AML-193 (cell line): Measurements from ENCODE around the gene NPIPA2.
"Not testable (repeated sequence)": the region's sequence is repeated elsewhere in the genome, so short reads cannot be mapped to it uniquely, and the experiment has no call there.

Source experiments
- DNase-seq, 2 experiments: peaks; one replicate each; lab custom pipeline; 2025; lab: John Stamatoyannopoulos, UW

Gene NPIPA2

DNA sequence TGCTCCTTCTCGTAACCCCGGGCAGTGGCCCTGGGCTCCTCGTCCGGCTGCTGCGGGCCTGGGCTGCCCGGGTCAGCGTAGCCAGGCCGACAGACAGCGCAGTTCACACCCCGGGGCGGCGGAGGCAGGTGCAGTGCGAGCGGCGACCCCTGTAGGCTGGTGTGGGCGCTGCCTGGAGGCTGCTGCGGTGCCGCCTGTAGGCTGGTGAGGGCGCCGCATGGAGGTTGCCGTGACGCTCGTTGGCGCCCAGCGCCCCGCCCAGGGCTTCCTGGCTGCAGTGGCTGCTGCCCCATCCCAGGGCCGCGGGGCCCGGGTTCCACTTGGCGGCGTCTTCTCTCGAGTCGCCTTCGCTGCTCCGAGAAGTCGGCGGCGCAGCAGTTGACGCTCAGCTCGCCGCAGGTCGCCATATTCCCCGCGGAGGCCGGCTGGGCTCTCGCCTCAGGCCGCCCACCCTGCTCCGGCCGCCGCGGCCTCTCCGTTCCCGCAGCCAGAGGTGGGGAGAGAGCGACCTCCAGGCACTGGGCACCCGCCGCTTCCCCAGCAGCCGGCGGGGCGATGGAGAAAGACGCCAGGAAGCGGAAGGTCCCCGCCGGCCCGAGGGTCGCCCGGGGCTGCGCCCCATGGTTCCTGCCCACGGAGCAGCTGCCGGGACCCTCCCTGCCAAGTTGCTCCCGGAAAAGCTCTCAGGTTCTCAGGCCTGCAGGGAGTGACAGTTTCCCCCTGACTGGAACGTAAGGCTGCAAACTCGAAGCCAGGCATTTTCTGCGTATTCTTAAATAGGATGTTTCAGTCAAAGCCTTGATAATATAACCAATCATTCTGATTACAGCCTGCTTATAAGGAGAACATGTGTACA lies at the start of gene NPIPA2:
Gene NPIPA2, plus strand, starts transcription at position 261 of the 856 bp plus-strand sequence. CDS start 5,533 bp downstream, outside the sequence.
- DNase-seq = not testable (repeated sequence)

DNA sequence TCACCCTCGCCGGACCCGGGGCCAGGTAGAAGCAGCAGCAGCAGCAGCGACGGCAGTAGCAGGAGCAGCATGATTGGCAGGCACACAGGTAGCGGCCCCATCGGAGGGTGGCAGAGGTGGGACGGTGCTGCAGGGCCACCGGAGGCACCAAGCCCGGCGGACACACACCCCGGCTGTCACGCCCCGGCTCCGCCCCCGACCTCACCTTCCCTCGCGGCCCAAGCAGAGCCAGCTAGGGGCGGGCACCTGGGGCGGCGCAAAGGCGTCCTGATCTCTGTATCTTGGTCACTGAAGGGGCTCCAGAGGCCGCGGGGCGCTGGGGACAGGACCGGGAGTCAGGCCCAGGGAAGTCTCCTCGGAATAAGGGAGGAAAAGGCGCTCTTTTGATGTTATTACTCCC lies 48.2 kb upstream of the NPIPA2 start, which contains the start of gene PLA2G10:
Gene PLA2G10, minus strand, starts transcription at position 180 of the 400 bp plus-strand sequence. Its CDS starts 79 bp downstream, at position 101.
- DNase-seq = not testable (repeated sequence)

DNA sequence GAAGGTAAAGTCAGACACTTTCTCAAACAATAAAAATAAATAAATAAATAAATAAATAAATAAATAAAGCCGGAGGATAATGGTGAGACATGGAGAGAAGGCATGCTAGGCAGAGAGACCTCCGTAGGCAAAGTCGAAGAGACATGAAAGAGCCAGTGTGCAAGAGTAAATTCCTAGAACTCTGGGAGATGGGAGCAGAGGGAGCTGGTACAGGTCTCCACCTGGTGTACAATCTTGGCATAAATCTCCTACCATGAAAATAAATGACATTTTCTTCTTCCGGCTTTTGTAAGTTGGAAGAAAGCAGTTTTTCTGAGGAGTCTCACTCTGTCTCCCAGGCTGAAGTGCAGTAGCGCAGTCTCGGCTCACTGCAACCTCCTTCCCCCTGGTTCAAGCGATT lies 40.5 kb upstream of the NPIPA2 start:
- DNase-seq = not testable (repeated sequence)

DNA sequence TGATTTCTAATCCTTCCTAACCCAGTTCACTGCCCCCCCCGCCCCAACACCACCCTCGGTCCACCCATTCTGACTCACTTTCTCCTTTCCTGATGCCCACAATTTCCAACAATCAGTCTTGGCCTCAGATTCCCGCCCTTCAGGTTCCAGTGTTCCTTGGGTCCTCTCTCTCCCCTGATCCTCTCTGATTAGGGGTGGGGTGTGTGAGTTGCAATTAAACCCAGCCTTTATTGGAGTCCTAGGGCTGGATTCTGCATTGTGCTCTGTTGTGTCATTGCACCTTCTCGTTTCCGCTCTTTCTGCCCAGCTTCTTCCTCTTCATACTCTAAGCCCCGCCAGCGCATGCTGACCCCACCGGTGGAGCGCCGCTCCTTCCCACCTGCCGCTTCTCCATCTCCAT lies 39.7 kb upstream of the NPIPA2 start:
- not testable (repeated sequence) for DNase-seq

DNA sequence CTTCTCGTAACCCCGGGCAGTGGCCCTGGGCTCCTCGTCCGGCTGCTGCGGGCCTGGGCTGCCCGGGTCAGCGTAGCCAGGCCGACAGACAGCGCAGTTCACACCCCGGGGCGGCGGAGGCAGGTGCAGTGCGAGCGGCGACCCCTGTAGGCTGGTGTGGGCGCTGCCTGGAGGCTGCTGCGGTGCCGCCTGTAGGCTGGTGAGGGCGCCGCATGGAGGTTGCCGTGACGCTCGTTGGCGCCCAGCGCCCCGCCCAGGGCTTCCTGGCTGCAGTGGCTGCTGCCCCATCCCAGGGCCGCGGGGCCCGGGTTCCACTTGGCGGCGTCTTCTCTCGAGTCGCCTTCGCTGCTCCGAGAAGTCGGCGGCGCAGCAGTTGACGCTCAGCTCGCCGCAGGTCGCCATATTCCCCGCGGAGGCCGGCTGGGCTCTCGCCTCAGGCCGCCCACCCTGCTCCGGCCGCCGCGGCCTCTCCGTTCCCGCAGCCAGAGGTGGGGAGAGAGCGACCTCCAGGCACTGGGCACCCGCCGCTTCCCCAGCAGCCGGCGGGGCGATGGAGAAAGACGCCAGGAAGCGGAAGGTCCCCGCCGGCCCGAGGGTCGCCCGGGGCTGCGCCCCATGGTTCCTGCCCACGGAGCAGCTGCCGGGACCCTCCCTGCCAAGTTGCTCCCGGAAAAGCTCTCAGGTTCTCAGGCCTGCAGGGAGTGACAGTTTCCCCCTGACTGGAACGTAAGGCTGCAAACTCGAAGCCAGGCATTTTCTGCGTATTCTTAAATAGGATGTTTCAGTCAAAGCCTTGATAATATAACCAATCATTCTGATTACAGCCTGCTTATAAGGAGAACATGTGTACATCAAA lies 38.9 kb upstream of the NPIPA2 start, which contains the start of gene NPIPA3:
Gene NPIPA3, plus strand, starts transcription at position 256 of the 856 bp plus-strand sequence. CDS start 5,533 bp downstream, outside the sequence.
- DNase-seq = not testable (repeated sequence)

GRCh38 chr16:14733233-14733632 lies 9.1 kb upstream of the NPIPA2 start:
- not testable (repeated sequence) for DNase-seq

DNA sequence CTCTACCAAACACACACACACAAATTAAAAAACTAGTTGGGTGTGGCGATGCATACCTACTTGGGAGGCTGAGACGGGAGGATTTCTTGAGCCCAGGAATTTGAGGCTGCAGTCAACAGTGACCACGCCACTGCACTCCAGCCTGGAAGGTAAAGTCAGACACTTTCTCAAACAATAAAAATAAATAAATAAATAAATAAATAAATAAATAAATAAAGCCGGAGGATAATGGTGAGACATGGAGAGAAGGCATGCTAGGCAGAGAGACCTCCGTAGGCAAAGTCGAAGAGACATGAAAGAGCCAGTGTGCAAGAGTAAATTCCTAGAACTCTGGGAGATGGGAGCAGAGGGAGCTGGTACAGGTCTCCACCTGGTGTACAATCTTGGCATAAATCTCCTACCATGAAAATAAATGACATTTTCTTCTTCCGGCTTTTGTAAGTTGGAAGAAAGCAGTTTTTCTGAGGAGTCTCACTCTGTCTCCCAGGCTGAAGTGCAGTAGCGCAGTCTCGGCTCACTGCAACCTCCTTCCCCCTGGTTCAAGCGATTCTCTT lies 1.4 kb upstream of the NPIPA2 start:
- DNase-seq = not testable (repeated sequence)

DNA sequence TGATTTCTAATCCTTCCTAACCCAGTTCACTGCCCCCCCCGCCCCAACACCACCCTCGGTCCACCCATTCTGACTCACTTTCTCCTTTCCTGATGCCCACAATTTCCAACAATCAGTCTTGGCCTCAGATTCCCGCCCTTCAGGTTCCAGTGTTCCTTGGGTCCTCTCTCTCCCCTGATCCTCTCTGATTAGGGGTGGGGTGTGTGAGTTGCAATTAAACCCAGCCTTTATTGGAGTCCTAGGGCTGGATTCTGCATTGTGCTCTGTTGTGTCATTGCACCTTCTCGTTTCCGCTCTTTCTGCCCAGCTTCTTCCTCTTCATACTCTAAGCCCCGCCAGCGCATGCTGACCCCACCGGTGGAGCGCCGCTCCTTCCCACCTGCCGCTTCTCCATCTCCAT lies 539 bp upstream of the NPIPA2 start:
- not testable (repeated sequence) for DNase-seq

DNA sequence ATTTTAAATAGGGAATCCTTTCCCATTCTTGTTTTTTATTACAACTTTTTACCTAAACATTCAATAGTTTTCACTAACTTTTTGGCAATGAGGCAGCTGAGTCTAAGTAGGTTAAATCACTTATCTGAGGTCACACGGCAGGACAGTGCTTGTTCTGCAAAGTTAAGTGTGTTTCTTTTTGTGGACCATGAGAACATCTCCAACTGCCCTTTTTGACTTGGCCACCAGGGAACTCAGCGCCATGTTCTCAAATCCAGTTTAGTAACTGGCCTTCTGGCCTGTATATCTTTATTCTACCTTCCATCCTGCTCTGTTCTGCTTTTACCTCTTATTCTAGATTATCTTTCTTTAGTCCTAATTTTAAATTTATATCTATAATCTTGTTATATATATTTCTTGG lies 31.3 kb downstream of the NPIPA2 start:
- DNase-seq = not testable (repeated sequence)

DNA sequence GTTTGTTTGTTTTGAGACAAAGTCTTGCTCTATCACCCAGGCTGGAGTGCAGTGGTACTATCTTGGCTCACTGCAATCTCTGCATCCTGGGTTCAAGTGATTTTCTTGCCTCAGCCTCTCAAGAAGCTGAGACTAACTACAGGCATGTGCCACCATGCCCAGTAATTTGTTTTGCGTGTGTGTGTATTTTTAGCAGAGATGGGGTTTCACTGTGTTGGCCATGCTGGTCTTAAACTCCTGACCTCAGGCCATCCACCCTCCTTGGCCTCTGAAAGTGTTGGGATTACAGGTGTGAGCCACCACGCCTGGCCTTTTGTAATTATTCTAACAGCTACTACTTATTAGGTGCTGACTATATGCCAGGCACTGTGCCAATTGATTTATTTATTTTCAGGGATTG lies 33.3 kb downstream of the NPIPA2 start:
- not testable (repeated sequence) for DNase-seq

- not testable (repeated sequence) for DNase-seq
Observed at GRCh38 chr16:14776763-14777162, 34.4 kb downstream of the NPIPA2 start.

DNA sequence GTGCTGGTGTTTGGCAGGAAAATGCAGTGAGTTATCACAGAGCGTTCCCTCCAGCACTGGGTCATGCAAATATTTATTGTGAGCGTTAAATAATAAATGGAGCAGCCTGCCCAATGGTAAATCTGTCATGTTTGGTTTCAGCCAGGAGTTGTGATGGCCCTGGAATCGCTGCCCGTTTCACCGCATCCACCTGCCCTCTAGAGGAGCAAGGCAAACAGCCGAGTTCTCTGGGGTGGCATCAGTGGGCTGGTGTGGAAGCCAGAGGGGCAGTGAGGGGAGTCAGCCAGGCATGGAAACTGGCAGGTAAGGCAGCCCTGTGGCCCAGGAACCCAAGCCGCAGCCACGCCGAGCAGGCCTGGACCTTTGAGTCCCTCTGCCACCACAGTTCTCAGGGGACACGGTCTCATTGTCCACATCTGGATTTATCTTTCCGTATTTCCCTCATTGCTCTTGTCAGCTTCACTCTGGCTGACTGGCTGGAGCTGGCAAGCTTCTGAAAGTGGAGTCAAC lies 37.1 kb downstream of the NPIPA2 start:
- DNase-seq = not testable (repeated sequence)

DNA sequence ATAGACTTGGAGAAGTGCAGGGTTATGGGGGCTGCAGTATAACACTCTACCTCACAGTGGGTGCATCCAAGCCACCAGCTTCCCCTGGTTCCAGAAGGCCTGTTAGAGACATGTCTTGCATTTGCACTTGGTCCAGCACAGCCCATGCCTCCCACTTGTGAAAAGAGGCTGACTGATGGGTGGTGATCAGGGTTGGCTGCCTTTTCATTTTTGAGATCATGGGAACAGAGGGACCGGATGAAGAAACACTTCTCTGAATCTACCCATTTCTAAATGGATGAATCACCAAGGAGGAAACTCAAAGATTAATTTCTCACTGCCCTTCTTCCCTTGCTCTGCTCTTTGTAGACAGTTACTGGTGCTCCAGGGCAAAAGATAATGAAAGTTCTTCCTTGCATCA lies 43.8 kb downstream of the NPIPA2 start:
- not testable (repeated sequence) for DNase-seq

DNA sequence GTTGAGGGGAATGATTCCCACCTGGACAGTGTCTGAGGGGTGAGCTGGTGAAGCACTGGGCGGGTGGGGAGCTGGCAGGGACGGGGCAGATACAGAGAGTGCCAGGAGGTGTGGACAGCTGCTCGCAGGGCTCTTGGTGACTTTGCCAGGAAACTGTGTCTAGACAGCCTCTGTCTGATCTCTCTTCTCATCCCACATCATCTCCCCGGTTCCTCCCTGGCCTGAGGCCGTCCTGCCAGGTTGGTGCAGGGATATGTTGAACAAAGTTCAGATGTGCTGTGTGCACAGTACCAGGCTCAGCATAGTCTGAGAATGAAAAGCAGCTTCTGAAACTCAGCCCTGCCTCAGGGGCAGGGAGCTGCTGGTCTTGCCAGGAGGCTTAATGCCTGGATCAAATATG lies 47.2 kb downstream of the NPIPA2 start:
- DNase-seq = not testable (repeated sequence)

DNA sequence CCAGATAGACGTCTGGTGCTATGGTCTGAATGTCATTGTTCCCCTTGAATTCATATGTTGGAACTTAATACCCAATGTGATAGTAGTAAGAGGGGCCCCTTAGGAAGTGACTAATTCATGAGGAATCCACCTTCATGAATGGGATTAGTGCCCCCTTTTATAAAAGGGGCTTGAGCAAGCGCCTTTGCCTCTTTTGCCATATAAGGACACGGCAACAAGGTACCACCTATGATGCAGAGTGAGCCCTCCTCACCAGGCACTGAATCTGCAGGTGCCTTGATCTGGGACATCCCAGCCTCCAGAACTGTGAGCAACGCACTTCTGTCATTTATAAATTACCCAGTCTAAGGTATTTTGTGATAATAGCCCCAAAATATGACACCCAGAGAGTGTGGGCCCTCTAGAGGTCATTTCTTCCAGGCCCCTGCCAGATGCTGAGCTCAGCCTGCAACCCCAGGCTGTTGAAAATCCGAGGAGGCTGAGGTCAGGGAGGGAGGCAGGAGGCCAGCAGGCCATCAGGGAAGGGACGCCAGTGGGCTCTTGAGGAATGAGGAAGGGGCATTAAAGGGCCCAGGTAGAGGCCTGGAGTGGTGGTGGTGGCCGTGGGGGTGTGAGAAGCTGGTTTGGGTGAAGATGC lies 48.1 kb downstream of the NPIPA2 start:
- DNase-seq = not testable (repeated sequence)

- DNase-seq = not testable (repeated sequence)
Observed at GRCh38 chr16:14792914-14793313, 50.6 kb downstream of the NPIPA2 start.

GRCh38 chr16:14797558-14797957 lies 55.2 kb downstream of the NPIPA2 start:
- not testable (repeated sequence) for DNase-seq

DNA sequence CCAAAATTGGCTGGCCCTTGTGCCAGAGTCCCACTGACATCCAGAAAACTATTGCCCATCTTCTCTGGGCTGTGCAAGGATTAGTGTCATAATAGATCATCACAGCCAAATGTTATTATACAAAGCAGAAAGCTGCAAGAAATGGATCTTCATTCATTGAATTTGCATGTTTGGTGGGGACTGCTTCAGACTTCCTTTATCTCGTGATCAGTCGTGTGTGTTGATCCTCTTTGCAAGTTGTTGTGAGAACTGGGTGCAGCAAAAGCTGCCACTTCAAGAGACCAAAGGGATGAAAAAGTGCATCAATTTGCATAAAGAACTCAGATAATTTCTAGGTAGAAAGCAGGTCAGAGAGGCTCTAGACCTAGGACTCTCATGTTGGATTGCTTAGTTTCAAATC lies 61.2 kb downstream of the NPIPA2 start:
- not testable (repeated sequence) for DNase-seq

- DNase-seq = not testable (repeated sequence)
Observed at GRCh38 chr16:14807184-14807678, 64.9 kb downstream of the NPIPA2 start.

DNA sequence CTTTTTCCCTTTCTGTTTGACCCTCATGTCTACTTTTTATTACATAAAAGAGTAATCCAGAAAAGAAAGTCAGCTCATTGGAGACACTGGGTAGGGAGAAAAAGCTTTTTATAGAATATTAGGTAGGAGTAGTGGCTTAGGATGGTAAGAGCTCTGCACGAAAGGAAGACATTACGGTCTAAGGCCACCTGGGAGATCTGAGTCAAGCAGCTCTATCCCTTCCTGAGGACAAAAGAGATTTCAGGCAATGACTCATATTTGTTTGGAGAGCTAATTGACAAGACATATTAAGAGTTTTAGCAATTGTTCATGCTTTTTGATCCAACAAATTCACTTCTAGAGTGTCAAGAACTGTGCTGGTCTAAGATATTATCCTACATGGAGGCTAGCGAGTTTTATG lies 71.6 kb downstream of the NPIPA2 start:
- DNase-seq = not testable (repeated sequence)
